Measurements from ENCODE around the gene CDK2.
A peak's percentile ranks its signal among the peaks of the same experiment; 100 is the strongest.

The CDK2 gene

DNA sequence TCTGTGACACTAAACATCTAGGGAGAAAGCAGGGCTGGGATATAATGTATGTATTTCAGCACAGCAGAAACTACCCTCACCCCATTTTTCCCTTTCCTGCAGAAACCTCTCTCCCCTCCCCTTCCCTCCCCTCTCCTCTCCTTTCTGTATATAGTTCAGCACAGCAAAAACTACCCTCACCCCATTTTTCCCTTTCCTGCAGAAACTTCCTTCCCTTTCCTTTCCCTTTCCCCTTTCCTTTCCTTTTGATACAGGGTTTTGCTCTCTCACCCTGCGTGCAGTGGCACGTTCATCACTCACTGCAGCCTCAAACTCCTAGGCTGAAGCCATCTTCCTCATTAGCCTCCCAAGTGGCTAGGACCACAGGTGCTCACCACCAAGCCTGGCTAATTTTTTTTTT lies 2.9 kb upstream of the CDK2 start:
- H3K27me3 ChIP-seq = no peaks in the 10 kb centered on the region
- H3K9me3 ChIP-seq = no peaks in the 10 kb centered on the region
- DNase-seq = no peak
- no peak overlapping the region for H3K27ac ChIP-seq
- H3K4me3 ChIP-seq = no peak overlapping the region
- H3K4me1 ChIP-seq = peaks cover 0 to 16% (median 14%) of the 10 kb centered on the region in 4 donors
- TF ChIP-seq, protein P1, sequence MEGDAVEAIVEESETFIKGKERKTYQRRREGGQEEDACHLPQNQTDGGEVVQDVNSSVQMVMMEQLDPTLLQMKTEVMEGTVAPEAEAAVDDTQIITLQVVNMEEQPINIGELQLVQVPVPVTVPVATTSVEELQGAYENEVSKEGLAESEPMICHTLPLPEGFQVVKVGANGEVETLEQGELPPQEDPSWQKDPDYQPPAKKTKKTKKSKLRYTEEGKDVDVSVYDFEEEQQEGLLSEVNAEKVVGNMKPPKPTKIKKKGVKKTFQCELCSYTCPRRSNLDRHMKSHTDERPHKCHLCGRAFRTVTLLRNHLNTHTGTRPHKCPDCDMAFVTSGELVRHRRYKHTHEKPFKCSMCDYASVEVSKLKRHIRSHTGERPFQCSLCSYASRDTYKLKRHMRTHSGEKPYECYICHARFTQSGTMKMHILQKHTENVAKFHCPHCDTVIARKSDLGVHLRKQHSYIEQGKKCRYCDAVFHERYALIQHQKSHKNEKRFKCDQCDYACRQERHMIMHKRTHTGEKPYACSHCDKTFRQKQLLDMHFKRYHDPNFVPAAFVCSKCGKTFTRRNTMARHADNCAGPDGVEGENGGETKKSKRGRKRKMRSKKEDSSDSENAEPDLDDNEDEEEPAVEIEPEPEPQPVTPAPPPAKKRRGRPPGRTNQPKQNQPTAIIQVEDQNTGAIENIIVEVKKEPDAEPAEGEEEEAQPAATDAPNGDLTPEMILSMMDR (IDR thresholded peaks at IDR 0.05) = no peak
- no peaks in the 10 kb centered on the region for H3K36me3 ChIP-seq
- intact Hi-C loops (cut with DNase I; ENCODE audit: low total_unique reads) = no loop called here

GRCh38 chr12:55965240-55965639 lies 1.4 kb upstream of the CDK2 start:
- peaks cover 0 to 16% (median 14%) of the 10 kb centered on the region in 4 donors for H3K4me1 ChIP-seq
- H3K27ac ChIP-seq = no peak overlapping the region
- H3K9me3 ChIP-seq = no peaks in the 10 kb centered on the region
- H3K27me3 ChIP-seq = no peaks in the 10 kb centered on the region
- intact Hi-C loops (cut with DNase I; ENCODE audit: low total_unique reads) = no loop called here
- no peak for DNase-seq
- peaks cover 0 to 11% (median 0%) of the 10 kb centered on the region in 3 donors for H3K36me3 ChIP-seq
- H3K4me3 ChIP-seq = no peak overlapping the region
- TF ChIP-seq, protein P1 (IDR thresholded peaks at IDR 0.05) = no peak

GRCh38 chr12:55965941-55966407 lies 656 bp upstream of the CDK2 start, which contains the start of gene PMEL:
Gene PMEL (minus strand): TSS chr12:55966042. CDS start chr12:55966011, 31 bp downstream.
- H3K4me1 ChIP-seq = peaks cover 0 to 16% (median 14%) of the 10 kb centered on the region in 4 donors
- no peaks in the 10 kb centered on the region for H3K27me3 ChIP-seq
- peaks cover 0 to 18% (median 3%) of the 10 kb centered on the region in 3 donors for H3K36me3 ChIP-seq
- H3K9me3 ChIP-seq = no peaks in the 10 kb centered on the region
- TF ChIP-seq, protein P1 (IDR thresholded peaks at IDR 0.05) = no peak
- no peak for DNase-seq
- peak within 1 kb of the TSS; percentile 78 to 81 for H3K27ac ChIP-seq
- H3K4me3 ChIP-seq = peak within 1 kb of the TSS; percentile 67 to 72
- intact Hi-C loops (cut with DNase I; ENCODE audit: low total_unique reads) = no loop called here

DNA sequence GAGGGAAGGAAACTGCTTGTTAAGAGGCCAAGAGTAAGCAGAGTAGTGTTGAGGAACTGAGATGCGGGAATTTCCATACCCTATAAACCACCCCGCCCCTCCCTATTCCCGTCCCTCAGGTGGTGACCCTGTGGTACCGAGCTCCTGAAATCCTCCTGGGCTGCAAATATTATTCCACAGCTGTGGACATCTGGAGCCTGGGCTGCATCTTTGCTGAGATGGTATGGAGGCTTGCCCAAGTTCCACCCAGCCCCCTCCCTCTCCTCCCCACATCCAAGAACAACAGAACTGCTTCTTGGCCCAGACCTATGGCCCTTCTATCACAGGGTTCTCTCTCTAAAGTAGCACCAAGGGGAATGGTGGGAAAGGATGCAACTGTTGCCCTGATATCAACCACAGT lies 2.7 kb downstream of the CDK2 start:
- DNase-seq = no peak
- Histone ChIP-seq H3K36me3 (peaks cover 0 to 23% (median 4%) of the 10 kb centered on the region in 3 donors), H3K4me3 (no peak overlapping the region), H3K27me3 (no peaks in the 10 kb centered on the region), H3K27ac (no peak overlapping the region), H3K9me3 (no peaks in the 10 kb centered on the region), H3K4me1 (peaks cover 0 to 31% (median 23%) of the 10 kb centered on the region in 4 donors)
- intact Hi-C loops (cut with DNase I; ENCODE audit: low total_unique reads) = no loop called here
- TF ChIP-seq, protein P1 (IDR thresholded peaks at IDR 0.05) = no peak

DNA sequence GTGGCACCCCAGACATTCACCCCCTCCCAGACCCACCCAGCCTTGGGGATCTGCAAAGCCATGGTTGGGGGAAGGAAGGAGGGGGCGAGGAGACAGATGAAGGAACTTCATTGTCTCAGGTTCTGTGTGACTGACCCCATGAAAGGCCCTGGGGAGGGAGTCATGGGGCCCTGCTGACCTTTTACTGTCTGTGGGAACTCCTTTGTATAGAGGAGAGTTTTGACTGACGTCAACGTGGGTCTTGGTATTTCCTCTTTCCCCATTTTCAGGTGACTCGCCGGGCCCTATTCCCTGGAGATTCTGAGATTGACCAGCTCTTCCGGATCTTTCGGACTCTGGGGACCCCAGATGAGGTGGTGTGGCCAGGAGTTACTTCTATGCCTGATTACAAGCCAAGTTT lies 4.1 kb downstream of the CDK2 start:
- DNase-seq = no peak
- Histone ChIP-seq H3K4me3 (no peak overlapping the region), H3K4me1 (peaks cover 0 to 43% (median 32%) of the 10 kb centered on the region in 4 donors), H3K9me3 (no peaks in the 10 kb centered on the region), H3K27ac (no peak overlapping the region), H3K27me3 (no peaks in the 10 kb centered on the region), H3K36me3 (peaks cover 0 to 23% (median 4%) of the 10 kb centered on the region in 3 donors)
- intact Hi-C loops (cut with DNase I; ENCODE audit: low total_unique reads) = no loop called here
- TF ChIP-seq, protein P1 (IDR thresholded peaks at IDR 0.05) = no peak

Data from tibial artery (tissue), 4 donors.